Esophagus (tissue), 2 donors: ENCODE data around the gene IGF2BP3. TPM values are rescaled to one million over a fixed set of nuclear protein-coding genes. Genes with fewer than 3 reads are reported as not detected.
A peak's percentile ranks its signal among the peaks of the same experiment; 100 is the strongest.

ENCODE experiments used
- H3K27ac ChIP-seq, 2 donors: one replicate each; pipeline ENCODE4 v1.5.1; 2013; ENCODE audit warnings: low read depth in 2 of 2, mild to moderate bottlenecking in 2 of 2, inconsistent platforms in 1 of 2, low read length in 1 of 2, moderate library complexity in 1 of 2
- H3K27me3 ChIP-seq, 2 donors: one replicate each; pipeline ENCODE4 v1.6.1; 2013; ENCODE audit warnings: low read length in 2 of 2, control low read depth in 1 of 2, mild to moderate bottlenecking in 1 of 2; ENCODE audit not compliant: insufficient read depth in 2 of 2, control insufficient read depth in 1 of 2
- H3K36me3 ChIP-seq, 2 donors: one replicate each; pipeline ENCODE4 v1.6.1; 2013; ENCODE audit warnings: low read length in 1 of 2; ENCODE audit not compliant: control insufficient read depth in 2 of 2, insufficient read depth in 2 of 2
- H3K4me1 ChIP-seq, 2 donors: one replicate each; pipeline ENCODE4 v1.6.1; 2013; ENCODE audit warnings: low read length in 1 of 2; ENCODE audit not compliant: control insufficient read depth in 2 of 2, insufficient read depth in 2 of 2
- H3K4me3 ChIP-seq, 2 donors: one replicate each; pipeline ENCODE4 v1.5.1; 2013; ENCODE audit warnings: low read length in 2 of 2, mild to moderate bottlenecking in 2 of 2, low read depth in 1 of 2, moderate library complexity in 1 of 2
- H3K9me3 ChIP-seq, 2 donors: one replicate each; pipeline ENCODE4 v1.6.1; 2013; ENCODE audit warnings: mild to moderate bottlenecking in 2 of 2, low read depth in 1 of 2, low read length in 1 of 2, moderate library complexity in 1 of 2; ENCODE audit not compliant: control insufficient read depth in 2 of 2, insufficient read depth in 1 of 2
- WGBS, 2 donors: extraction: QIAGEN DNeasy Blood & Tissue Kit; methylation state at CpG; one replicate each; pipeline ENCODE4 v1.1.7; 2013; 5-methylcytosine and 5-hydroxymethylcytosine counted together
- polyA plus RNA-seq, 2 donors: library from polyadenylated mRNA; stranded (reverse); fragments of 200-250 nt; gene quantifications; one replicate each; pipeline ENCODE4 v1.2.3, GENCODE V29; 2013
- donor health status: healthy with polysubstance abuse.
- donor health status: Bipolar disorder and iron deficiency.

IGF2BP3 gene
- polyA plus RNA-seq, 2 donors = 2.5 to 3.5 TPM

GRCh38 chr7:23467291-23467805, 2.9 kb downstream of the IGF2BP3 start:
- Histone ChIP-seq H3K4me1 (peaks cover 17 to 19% of the 10 kb centered on the region in 2 donors), H3K9me3 (no peaks in the 10 kb centered on the region), H3K36me3 (no peaks in the 10 kb centered on the region), H3K27ac (no peak overlapping the region), H3K27me3 (peaks cover 0 to 36% of the 10 kb centered on the region in 2 donors), H3K4me3 (peak overlapping the region in 1 of 2 donors; percentile 65)
- WGBS, 2 donors = 32 to 34% methylated on average over 11 of the region's 11 CpGs

GRCh38 chr7:23462846-23463245, 7.4 kb downstream of the IGF2BP3 start:
- Histone ChIP-seq H3K27me3 (peaks cover 0 to 2% of the 10 kb centered on the region in 2 donors), H3K4me3 (no peak overlapping the region), H3K4me1 (peaks cover 0 to 2% of the 10 kb centered on the region in 2 donors), H3K9me3 (no peaks in the 10 kb centered on the region), H3K27ac (no peak overlapping the region), H3K36me3 (no peaks in the 10 kb centered on the region)
- 17 to 18% methylated on average over 2 of the region's 2 CpGs for WGBS, 2 donors

GRCh38 chr7:23458044-23458443, 12.2 kb downstream of the IGF2BP3 start:
- 79 to 86% methylated on average over 3 of the region's 3 CpGs for WGBS, 2 donors
- no peak overlapping the region for H3K4me3 ChIP-seq
- H3K4me1 ChIP-seq = no peaks in the 10 kb centered on the region
- H3K9me3 ChIP-seq = no peaks in the 10 kb centered on the region
- no peak overlapping the region for H3K27ac ChIP-seq
- no peaks in the 10 kb centered on the region for H3K27me3 ChIP-seq
- no peaks in the 10 kb centered on the region for H3K36me3 ChIP-seq

- WGBS, 2 donors = 92 to 93% methylated on average over 3 of the region's 3 CpGs
- Histone ChIP-seq H3K36me3 (no peaks in the 10 kb centered on the region), H3K4me3 (no peak overlapping the region), H3K27ac (no peak overlapping the region), H3K9me3 (no peaks in the 10 kb centered on the region), H3K27me3 (no peaks in the 10 kb centered on the region), H3K4me1 (no peaks in the 10 kb centered on the region)
Measured at GRCh38 chr7:23456093-23456492, 14.2 kb downstream of the IGF2BP3 start.

- no peaks in the 10 kb centered on the region for H3K36me3 ChIP-seq
- WGBS, 2 donors = 82 to 88% methylated on average over 5 of the region's 5 CpGs
- H3K4me3 ChIP-seq = no peak overlapping the region
- H3K27me3 ChIP-seq = no peaks in the 10 kb centered on the region
- H3K4me1 ChIP-seq = no peaks in the 10 kb centered on the region
- no peak overlapping the region for H3K27ac ChIP-seq
- H3K9me3 ChIP-seq = no peaks in the 10 kb centered on the region
Measured at GRCh38 chr7:23454881-23455526, 15.3 kb downstream of the IGF2BP3 start.

GRCh38 chr7:23450518-23450917, 19.8 kb downstream of the IGF2BP3 start:
- Histone ChIP-seq H3K27me3 (no peaks in the 10 kb centered on the region), H3K27ac (no peak overlapping the region), H3K4me1 (no peaks in the 10 kb centered on the region), H3K9me3 (no peaks in the 10 kb centered on the region), H3K4me3 (no peak overlapping the region), H3K36me3 (no peaks in the 10 kb centered on the region)
- WGBS, 2 donors = 73 to 82% methylated on average over 6 of the region's 6 CpGs

GRCh38 chr7:23449941-23450340, 20.4 kb downstream of the IGF2BP3 start:
- no peaks in the 10 kb centered on the region for H3K4me1 ChIP-seq
- H3K36me3 ChIP-seq = no peaks in the 10 kb centered on the region
- WGBS, 2 donors = 80% methylated on average over 3 of the region's 3 CpGs
- no peak overlapping the region for H3K27ac ChIP-seq
- H3K27me3 ChIP-seq = no peaks in the 10 kb centered on the region
- H3K9me3 ChIP-seq = no peaks in the 10 kb centered on the region
- H3K4me3 ChIP-seq = no peak overlapping the region

- no peaks in the 10 kb centered on the region for H3K4me1 ChIP-seq
- H3K27me3 ChIP-seq = no peaks in the 10 kb centered on the region
- 74 to 75% methylated on average over 5 of the region's 5 CpGs for WGBS, 2 donors
- H3K4me3 ChIP-seq = no peak overlapping the region
- H3K36me3 ChIP-seq = no peaks in the 10 kb centered on the region
- H3K27ac ChIP-seq = no peak overlapping the region
- H3K9me3 ChIP-seq = no peaks in the 10 kb centered on the region
Measured at GRCh38 chr7:23445326-23445725, 25.0 kb downstream of the IGF2BP3 start.

GRCh38 chr7:23443974-23444373, 26.3 kb downstream of the IGF2BP3 start:
- H3K36me3 ChIP-seq = no peaks in the 10 kb centered on the region
- no peak overlapping the region for H3K4me3 ChIP-seq
- 63 to 79% methylated on average over 1 of the region's 1 CpG for WGBS, 2 donors
- H3K27me3 ChIP-seq = no peaks in the 10 kb centered on the region
- H3K9me3 ChIP-seq = no peaks in the 10 kb centered on the region
- H3K4me1 ChIP-seq = no peaks in the 10 kb centered on the region
- no peak overlapping the region for H3K27ac ChIP-seq

- H3K27me3 ChIP-seq = no peaks in the 10 kb centered on the region
- H3K36me3 ChIP-seq = no peaks in the 10 kb centered on the region
- H3K9me3 ChIP-seq = no peaks in the 10 kb centered on the region
- no peak overlapping the region for H3K4me3 ChIP-seq
- WGBS, 2 donors = 94 to 96% methylated on average over 4 of the region's 4 CpGs
- no peaks in the 10 kb centered on the region for H3K4me1 ChIP-seq
- H3K27ac ChIP-seq = no peak overlapping the region
Measured at GRCh38 chr7:23438171-23438570, 32.1 kb downstream of the IGF2BP3 start.
